Central memory CD4-positive, alpha-beta T cell (primary cell): Measurements from ENCODE around the gene COX6A1.

Source experiments
- DNase-seq: peaks from one replicate; pipeline ENCODE4 v3.0.0; 2022
- total RNA-seq, 3 experiments: gene quantifications; one replicate each; lab custom pipeline; 2026; lab: John Stamatoyannopoulos, UW

Gene COX6A1
- total RNA-seq = 13.7 to 43.5 (median 19.8) reads per million in 3 experiments

DNA sequence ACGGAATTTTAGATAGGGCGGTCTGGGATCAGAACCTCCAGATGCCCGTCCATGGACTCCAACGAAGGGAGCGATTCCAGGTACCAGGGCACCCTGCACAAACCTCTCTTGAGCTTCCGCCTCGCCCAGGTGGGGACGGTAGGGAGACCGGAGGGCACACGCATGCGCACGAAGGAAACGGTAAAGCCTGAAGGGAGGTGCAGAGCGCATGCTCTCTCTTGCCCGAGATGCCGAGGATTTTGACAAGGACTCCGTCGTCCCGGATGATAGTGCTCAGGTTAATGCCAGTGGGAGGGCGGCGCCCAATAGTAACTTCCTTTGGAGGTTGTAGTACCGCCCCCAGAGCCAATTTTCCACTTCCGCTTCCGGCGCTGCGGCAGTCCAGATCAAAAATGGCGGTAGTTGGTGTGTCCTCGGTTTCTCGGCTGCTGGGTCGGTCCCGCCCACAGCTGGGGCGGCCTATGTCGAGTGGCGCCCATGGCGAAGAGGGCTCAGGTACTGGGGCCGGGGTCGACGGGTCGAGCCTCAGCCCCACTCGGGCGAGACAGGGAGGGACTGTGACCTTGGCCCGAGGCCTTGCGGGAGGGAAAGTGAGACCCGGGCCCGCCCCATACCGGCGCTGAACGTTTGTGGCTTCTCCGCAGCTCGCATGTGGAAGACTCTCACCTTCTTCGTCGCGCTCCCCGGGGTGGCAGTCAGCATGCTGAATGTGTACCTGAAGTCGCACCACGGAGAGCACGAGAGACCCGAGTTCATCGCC is at the start of gene COX6A1:
COX6A1 (plus strand) TSS at position 379 of the 760 bp plus-strand sequence; CDS start at position 393, 14 bp downstream.
- peak; percentile 98 for DNase-seq

DNA sequence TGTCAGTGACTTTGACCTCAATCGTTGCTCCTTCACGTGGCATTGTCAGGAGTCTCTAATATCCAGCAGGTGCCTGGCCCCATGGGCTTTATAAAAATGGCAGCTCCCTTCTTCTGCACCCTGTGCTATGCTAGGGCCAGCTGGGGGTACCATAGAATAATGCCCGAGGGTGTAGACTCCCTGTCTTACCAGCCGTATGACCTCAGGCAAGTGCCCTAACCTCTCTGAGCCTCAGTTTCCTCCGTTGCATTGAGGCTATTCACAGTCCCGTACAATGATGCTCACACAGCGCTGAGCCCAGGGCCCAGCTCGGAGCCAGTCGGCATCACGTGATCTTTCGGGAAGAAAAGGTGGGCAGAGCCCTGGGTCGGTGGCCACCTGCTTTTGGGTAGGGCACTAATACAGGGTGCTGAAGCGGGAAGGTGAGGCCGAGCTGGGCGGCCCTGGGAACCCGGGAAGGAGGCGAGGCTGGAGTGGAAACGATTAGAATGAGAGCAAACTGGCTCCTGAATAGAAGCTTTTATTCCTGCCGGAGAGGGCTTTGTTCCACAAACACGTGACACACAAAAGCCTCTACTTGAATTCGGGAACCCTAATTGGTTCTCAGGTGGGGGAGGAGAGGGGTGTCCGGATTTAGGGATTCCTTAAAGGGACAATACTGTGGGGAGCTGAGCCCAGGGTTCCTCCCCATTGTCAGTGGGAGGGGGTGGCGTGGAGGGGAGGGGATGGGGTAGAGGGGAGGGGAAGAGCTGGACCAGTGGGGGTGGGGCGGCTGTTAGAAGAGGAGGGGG is 49.0 kb upstream of the COX6A1 start:
- no peak for DNase-seq

DNA sequence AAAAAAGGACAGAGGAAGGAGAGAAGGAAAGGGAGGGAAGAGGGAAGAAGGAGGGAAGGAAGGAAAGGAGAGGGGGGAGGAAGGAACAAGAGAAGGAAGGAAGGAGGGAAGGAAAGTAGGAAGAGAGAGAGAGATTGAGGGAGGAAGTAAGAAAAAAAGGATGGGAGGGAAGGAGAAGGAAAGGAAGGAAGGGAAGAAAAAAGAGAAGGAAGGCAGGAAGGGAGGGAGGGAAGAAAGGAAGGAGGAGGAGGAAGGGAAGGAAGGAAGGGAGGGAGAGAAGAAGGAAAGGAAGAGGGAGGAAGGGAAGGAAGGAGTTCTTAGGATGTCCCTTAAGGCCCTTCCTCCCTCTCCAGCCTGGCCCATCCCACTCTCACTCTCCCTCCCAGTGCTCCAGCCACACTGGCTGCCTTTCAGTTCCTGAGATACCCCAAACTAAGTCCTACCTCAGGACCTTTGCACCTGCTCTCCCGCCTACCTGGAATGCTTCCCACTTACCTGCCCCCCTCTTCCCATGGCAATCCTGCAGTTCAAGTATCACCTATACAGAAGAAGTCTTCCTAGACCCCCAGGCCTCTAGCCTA is 47.3 kb upstream of the COX6A1 start:
- no peak for DNase-seq

DNA sequence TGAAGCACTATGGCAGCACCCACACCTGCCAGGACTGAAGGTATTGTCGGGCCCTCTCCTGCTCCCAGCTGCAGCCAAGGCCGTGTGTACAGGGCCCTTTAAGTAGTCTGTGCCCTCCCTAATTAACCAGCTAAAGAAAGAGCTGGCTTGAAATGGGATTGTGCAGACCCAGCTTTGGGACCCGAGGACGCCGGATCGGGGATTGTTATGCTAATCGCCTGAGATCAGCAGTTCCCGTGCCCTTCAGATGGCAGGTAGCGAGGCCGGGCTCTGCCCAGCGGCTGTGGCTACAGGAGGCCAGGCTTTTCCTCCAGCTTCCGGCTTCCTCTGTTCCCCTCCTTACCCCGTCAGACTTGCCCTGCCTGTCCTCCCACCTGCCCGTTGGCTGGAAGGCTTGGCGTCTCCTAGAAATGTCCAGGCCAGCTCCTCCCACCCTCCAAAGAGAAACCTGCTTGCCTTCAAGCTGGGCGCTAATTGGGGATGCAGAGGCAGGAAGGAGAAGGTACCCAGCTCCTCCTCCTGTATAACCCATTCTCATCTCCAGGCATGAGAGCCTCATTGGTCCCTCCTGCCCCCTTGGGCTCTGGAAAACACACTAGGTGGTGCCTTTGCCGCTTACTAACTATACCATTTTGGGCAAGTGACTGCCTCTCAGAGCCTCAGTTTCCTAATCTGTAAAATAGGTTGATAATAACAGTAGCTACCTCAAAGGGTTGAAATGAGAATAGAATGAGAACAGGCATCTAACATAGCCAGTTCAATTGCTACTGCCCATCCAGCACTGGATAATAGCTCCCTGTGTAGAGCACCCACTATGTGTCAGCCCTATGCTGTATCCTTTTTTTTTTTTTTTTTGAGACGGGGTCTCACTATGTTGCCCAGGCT is 43.2 kb upstream of the COX6A1 start:
- DNase-seq = no peak

DNA sequence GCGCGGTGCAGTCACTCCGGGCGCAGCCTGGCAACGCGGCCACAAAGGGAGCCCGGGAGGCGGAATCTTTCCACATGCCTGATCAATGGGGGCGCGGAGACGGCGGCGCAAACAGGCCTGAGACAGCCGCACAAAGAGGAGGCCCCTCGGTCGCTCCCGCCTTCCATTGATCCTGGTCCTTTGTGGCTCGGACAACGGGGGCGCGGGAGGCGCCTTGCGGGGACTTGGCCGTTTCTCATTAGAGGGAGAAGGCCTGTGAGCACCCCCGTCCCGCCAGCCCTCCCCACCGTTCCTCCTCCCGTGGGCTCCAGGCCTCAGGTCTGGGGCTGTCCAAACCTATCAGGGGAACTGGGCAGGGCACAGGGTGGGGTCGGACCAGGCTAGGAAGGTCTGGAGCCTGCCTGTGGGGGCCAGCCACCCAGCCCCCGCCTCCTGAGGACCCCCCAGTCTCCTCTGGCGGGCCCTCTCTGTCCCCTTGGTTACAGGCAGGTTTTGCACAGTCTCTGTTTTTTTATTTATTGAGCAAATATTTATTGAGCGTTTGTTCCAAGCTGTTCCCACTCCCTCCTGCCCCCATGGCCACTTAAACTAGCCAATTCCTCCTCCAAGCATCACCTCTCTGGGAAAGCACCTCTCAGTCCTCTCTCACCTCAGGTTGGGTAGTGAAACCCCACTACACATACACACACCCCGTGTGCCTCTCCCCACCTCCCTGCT is 39.9 kb upstream of the COX6A1 start:
- DNase-seq = no peak

DNA sequence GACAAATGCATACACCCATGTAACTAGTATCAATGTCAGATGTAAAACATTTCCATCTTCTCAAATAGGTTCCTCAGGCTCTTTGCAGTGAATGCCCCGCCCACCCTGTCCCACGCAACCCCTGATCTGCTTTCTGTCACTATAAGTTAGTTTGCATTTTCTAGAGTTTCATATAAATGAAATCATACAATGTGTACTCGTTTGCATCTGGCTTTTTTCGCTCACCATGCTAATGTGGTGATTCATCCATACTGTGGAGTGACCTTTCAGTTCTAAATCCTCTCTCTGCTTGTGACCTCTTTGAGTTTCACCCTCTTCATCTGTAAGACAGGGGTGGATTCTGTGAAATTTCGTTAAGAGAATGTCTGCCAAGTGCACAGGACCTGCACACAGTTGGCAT is 38.4 kb upstream of the COX6A1 start:
- no peak for DNase-seq

DNA sequence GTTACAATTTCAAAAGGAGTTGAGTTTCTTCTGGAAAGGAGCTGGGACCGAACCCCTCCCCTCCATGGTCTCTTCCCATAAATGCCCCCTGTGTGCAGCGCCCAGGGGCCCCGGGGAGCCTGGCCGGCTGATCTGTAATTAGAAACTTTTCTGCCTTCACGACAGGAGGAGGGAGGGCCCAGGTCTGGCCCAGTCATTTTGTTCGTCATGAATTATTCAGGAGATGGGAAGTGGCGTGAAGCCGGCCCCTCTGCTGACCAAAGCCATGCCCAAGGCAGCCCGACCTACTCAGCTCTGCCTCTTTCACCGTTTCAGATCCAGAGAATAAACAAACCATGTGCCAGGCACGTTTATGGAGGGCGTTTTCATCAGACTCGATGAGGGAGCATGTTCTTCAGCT is 35.7 kb upstream of the COX6A1 start:
- no peak for DNase-seq

DNA sequence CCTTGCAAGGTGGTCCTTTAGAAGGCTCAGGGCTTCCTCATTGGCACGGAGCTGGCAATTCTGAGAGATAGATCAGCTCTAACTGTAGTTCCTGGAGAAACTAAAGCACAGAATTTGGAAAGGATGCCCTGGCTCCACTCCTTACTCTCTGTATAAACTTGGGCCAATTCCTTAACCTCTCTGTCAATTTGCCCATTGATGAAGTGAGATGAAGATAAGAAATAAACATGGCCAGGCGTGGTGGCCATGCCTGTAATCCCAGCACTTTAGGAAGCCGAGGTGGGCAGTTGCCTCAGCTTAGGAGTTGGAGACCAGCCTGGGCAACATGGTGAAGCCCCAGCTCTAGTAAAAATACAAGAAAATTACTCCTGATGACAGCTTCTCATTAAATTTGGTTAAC is 34.0 kb upstream of the COX6A1 start:
- no peak for DNase-seq

DNA sequence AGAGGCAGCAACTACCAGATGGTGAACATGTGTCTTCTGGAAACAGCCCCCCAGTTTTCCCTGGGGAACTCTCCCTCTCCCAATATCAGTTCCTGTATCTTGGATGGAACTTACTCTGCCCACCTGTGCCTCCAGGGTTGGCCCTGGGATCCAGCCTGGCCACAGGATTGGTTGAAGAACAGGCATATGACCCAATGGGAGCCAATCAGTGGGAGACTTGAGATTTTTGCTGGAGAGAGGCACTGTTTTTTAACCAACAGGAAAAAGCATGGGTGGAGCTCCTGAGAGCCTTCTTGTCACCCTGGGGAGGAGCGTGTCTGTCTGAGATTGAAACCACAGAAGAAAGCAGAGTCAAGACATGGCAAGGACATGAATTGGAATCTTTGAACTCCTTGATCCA is 33.6 kb upstream of the COX6A1 start:
- DNase-seq = no peak

DNA sequence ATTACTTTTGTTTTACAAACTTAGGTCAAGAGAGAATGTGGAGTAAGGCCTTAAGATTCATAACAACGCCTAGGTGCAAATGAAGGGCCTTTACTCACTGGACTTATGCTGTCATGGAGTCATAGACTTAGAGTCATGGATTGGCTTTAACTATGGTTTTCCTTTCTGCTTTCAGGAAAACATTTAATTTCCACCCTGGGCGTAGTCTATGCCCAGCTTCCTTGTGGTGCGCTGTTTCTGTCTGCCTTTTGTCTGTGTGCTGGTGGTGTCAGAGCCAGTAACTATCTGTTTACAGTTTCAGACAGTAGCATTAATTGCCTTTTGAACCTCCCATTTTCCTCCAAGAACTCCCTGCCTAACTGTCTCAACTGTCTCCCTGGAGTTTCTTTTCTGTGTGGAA is 31.8 kb upstream of the COX6A1 start:
- no peak for DNase-seq

DNA sequence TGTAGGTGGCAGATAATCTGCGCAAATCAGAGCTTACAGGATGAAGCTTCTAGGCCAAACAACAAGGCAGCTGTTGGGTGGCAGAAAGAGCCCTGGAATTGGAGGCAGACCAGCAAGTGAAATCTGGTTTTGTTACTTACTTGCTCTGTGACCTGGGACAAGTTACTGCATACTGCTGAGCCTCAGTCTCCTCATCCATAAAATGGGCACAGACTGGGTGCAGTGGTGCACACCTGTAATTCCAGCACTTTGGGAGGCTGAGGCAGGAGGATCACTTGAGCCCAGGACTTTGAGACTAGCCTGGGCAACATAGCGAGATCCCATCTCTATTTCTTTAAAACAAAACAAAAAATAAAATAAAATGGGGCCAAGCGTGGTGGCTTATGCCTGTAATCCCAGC is 31.4 kb upstream of the COX6A1 start:
- no peak for DNase-seq

DNA sequence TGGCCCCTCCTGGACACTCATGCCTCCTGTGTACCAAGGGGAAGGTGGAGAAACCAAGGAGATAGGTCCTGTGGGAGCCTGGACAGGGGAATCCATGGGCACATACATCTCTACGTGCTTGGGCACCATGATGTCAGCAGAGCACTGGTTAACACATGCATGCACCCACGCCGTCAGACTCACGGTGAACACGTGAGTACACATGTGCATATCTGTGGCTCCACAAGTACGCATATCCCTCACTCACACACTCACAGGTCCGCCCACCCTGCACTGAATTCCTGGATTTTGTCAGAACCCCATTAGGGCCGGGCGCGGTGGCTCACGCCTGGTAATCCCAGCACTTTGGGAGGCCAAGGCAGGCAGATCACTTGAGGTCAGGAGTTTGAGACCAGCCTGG is 29.1 kb upstream of the COX6A1 start:
- no peak for DNase-seq

DNA sequence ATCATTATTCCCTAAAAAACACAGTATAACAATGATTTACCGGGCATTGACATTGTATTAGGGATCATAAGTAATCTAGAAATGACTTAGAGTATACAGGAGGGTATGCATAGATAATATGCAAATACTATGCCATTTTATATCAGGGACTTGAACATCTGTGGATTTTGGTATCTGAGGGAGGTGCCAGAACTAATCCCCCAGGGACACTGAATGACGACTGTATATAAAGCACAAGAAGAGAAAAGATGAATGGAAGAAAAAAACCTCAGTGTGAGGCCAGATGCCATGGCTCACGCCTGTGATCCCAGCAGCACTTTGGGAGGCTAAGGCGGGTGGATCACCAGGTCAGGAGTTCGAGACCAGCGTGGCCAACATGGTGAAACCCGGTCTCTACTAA is 25.5 kb upstream of the COX6A1 start:
- no peak for DNase-seq

DNA sequence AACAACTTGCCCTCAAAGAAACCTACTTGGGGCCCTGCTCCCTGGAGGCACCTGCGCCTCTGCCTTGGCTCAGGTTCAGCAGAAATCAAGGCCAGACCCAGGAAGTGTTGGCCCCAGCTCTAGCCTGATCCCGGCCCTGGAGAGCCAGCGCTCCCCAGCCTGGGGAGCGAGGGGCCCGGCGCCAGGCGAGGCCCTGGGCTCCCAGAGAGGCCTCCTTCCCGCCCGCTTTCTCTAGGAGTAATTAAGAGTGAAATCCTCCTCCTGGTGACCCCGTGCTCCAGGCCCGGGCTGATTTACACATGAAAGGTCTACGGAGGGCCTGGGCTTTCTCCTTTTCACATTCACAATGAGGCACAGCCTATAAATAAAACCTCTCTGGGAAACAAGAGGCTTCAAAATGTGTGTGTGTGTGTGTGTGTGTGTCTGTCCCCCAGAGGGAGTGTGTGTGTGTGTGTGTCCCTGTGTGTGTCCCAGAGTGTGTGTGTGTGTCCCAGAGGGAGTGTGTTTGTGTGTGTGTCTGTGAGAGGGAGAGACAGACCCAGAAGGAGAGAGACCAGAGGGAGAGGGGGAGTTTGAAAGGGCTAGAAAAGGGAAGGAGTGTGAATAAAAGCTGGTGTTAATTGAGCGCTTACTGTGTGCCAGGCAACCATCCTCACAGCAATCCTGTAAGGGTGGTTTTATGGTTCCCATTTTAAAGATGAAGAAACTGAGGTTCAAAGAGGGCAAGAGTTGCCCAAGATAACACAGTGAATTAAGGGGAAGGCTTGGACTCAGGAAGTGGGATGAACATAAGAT is 23.8 kb upstream of the COX6A1 start:
- DNase-seq = no peak

DNA sequence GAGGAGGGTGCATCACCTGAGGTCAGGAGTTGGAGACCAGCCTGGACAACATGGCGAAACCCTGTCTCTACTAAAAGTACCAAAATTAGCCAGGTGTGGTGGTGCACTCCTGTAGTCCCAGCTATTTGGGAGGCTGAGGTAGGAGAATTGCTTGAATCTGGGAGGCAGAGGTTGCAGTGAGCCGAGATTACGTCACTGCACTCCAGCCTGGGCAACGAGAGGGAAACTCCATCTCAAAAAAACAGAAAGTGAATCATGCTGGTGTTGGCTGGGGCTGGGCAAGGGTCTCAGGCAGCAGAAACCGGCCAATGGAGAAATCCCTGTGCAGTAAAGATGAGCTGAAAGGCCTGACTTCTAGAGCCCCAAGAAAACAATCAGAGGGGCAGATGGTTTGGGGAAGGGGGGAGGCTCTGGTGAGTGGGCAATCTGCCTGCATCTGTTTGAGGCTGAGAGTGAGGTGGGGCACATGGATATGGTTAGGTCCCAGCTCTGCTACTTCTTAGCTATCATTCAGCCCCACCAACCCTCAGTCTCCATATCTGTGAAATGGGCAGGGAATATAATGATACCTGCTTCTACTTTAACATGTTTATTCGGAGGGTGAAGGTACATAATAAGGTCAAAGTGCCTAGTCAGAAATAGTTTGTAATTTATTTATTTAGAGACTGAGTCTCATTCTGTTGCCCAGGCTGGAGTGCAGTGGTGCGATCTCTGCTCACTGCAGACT is 21.3 kb upstream of the COX6A1 start:
- DNase-seq = no peak

DNA sequence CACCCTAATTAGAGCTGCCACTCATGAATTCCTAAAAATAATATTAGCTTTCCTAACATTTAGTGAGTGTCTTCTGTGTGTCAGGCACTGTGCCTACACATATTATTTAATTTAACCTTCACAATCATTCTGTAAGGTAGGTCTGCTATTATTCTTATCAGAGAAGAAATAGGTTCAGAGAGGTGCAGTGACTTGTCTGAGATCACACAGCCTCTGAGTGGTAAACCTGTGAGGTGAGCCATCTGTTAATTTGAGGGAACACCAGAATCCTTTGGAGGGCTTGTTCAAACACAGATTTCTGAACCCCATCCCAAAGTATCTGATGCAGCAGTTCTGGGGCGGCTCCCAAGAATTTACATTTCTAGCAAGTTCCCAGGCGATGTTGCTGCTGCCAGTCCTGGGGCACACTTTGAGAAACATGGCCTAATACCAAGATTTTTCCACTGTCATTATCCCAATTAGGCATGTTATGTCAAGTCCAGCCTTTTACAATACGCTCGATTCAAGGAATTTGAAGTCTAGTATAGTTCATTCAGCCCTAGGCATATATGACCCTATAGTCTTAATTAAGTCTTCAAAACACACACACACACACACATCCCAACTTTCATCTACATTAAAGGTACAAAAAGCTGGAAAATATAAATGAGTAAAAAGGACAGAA is 19.9 kb upstream of the COX6A1 start:
- no peak for DNase-seq

DNA sequence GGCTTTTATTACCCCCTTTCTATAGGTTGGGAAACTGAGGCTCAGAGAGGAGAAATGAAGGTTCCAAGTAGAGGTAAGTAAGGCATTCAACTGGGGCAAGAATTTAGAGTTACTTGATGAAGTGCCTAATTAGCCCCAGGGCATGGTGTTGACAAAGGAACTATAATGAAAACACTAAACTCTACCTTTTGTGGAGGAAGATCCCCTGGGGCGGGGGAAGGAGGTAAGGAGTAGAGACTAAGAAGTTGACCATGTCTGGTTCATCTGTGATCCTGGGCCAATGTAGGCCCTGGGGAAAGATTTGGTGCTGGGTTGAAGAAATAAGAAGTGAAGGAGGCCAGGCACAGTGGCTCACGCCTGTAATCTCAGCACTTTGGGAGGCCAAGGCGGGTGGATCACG is 16.2 kb upstream of the COX6A1 start:
- DNase-seq = no peak

DNA sequence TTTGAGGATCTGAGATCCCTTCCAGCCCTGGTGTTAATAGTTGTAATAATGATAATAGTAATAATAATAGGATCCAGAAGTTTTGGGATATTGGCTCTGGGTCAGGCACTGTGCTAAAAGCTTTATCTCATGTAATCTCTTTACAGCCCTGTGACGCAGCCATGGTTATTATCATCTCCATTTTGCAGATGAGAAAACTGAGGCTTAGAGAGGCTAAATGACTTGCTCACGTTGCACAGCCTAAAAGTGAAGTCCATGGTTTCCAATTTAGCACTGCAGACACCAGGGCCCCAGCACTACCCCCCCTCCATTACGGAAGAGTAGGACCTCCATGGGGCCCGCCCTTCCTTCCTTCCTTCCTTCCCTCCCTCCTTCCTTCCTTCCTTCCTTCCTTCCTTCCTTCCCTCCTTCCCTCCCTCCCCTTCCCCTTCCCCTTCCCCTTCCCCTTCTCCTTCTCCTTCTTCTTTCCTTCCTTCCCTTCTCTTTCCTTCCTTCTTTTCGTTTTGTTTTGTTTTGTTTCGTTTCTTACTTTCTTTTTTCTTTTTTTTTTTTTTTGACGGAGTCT is 14.9 kb upstream of the COX6A1 start:
- no peak for DNase-seq

DNA sequence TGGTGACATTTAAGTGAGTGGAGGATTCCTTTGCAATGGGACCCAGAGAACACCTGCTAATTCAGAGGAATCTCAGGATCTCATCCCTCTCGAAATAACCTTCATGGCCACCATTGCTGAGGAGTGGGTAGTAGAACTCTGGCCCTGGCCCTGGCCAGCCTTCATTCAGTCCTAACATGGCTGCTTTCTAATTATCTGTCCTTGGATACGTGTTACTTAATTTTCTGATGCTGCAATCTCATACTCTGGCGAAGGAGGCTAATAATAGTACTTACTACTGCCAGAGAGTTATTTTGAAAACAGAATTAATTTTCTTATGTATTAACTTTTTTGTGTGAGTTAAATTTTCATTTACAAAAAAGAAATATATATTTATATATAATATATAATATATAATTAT is 12.1 kb upstream of the COX6A1 start:
- DNase-seq = no peak
